Measurements from ENCODE around the gene ZNF761.
"Not testable (repeated sequence)": the region's sequence is repeated elsewhere in the genome, so short reads cannot be mapped to it uniquely, and the experiment has no call there.

Gene ZNF761

GRCh38 chr19:53431399-53432087 lies at the start of gene ZNF761:
Gene ZNF761 (plus strand): TSS chr19:53431984. CDS start chr19:53447269, 15,285 bp downstream.
- DNase-seq: peak; percentile 95

GRCh38 chr19:53388168-53388567 lies 43.6 kb upstream of the ZNF761 start:
- no peak for DNase-seq

GRCh38 chr19:53388904-53389303 lies 42.9 kb upstream of the ZNF761 start:
- DNase-seq: no peak

DNA sequence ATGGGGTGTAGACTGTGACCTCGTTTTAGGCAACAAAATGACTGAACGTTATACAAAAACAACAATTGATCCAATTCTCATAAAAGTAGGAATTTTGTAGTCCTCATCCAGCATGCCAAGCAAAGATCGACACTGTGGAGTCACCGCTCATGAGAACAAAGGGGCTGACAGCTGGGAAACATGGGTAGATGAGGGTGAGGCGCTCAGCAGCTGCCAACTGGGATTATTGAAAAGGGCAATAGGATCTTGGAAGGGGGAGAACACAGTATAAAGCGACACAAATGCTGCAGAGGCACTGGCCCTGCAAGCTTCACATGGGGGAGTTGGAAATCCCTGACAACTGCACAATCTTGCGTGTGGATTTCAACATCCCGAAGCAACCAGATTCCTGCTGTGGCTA lies 42.2 kb upstream of the ZNF761 start:
- DNase-seq: no peak

- DNase-seq: no peak
Measured at GRCh38 chr19:53389978-53390377, 41.8 kb upstream of the ZNF761 start.

DNA sequence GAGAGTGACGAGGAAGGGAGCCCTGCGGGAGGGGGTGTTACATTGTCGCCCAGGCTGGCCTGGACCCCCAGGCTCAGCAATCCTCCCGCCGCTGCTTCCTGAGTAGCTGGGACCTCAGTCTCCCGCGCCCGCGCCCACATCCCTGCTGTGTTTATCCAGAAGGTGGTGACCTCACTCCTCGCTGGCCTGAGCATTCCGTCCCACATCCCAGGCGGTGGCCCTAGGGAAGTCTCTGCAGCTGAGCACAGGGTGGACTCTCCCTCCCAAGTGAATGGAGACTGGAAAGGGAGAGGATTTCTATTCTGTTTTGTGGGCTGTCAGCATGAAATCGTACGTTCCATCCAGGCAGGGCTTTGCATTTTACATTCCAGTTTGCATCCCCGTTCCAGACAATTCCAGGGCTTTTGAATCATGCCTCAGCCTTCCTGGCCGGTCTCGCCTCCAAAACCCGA lies 37.2 kb upstream of the ZNF761 start:
- DNase-seq: no peak

DNA sequence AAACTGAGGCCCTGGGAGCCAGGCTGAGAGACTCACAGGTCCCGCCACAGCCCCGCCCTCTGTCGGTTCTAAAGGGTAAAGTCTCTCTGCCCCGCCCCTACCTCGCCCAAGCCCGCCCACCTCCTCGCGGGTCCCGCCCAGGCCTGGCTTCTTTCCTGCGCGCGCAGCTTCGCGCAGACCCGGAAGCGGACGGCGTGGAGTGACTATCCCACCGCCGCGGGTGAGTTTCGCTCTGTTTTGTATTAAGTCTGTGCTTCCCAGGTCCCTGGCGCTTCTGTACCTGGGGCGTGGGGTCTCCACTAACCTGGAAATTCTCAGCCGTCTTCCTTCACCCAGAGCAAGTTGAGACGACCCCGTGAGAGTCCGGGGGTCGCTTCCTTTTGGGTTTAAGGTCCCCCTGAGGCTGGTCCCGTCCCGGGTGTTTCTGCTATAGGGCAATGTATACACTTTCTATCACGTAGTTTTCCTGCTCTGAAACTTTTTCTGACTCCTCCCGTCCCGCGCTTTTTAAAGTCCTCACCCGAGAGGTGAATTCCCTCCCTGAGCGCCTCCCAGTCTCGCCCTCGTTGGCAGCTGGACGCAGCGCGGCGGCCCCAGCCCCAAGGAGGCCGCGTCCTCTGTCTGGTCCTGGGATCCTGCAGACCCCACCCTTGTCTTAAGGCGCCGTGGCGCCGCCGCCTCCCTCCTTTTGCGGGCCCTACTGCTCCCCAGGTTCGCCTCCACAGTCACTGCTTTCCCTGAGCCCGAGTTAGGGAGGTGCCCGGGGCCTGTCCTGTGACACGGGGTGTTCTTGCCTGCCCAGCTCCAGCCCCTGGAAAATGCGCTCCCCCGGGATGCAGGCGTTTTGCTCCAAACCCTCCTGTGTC lies 36.6 kb upstream of the ZNF761 start, which contains the start of gene ZNF765:
Gene ZNF765 (plus strand): TSS at position 176 of the 866 bp plus-strand sequence. CDS start 2,867 bp downstream, outside the sequence.
- DNase-seq: peak; percentile 70

DNA sequence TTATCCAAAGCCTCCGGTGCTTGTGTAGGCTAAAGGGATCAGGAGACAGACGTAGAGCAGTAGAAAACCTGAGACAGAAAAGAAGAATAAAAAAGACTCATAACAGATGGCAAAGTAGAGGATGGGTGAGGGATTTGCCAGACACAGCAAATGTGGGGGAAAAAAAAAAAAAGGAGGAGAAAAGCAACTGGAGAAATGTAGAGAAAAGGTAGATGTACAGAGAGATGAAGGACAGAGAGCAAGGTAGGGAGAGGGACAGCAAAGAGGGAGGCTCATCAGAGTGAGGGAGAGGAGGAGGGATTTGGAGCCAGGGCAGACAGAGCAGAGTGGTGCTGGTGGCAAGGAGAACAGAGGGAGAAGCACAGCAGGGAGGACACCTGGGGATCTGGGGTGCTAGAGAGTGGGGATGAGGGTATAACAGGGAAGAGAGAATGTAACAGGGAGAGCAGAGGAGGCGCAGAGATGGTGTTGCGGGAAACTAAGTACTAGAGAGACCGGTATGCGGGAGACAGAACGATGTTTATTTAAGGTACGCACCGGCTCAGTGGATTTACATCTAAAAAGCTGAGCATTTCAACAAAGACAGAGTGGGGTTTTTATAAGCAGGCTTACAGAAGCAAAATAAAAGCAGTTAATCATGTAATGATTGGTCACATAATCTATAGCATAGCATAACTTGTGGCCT lies 35.8 kb upstream of the ZNF761 start:
- not testable (repeated sequence) for DNase-seq

DNA sequence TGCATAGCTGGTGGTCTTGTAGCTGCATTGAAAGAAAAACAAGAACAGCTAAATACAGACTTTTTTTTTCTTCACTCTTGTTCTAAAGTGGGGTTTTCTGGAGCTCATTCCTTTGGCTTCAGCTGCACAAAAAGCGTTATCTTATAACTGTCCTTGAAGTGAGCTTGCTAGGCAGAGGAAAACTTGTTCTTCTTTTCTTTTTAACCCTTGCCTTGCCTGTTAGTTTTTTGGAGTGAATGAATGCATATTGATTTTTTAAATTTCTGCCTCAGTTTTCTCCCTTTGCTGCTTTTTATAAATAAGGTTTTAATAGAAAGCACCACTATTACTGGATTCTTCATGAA lies 35.3 kb upstream of the ZNF761 start:
- no peak for DNase-seq

DNA sequence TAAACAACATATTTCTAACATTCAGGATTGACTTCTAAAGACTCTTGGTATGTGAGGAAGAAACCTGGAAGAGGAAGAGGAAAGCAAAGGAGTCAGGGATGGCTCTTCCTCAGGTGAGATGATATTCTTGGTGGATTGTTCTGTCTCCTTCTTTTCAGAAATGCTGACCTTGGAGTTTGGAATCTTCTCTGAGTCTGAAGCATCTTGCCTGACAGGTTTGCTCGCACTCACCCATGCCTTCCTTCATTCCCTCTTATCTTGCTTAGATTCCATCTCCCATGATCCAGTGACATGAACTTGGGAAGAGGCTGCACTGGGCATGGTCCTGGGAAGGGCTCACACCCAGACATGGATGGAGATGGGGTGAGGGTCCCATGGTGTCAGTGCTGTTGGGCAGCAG lies 33.9 kb upstream of the ZNF761 start:
- DNase-seq: not testable (repeated sequence)

DNA sequence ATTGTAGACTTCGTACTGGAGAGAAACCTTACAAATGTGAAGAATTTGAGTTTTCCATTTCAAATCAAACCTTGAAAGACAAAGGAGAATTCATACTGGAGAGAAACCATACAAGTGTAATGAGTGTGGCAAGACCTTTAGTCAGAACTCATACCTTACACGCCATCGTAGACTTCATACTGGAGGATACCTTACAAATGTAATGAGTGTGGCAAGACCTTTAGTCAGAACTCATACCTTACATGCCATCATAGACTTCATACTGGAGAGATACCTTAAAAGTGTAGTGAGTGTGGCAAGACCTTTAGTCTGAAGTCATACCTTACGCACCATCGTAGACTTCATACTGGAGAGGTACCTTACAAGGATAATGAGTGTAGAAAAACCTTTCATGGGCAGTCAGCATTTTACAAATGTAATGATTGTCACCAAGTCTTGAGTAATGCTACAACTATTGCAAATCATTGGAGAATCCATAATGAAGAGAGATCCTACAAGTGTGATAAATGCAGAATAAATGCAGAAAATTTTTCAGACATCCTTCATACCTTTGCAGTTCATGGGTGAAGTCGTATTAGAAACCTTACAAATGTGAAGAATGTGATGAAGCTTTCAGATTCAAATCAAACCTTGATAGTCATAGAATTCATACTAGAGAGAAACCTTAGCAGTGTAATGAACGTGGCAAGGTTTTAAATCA lies 22.1 kb upstream of the ZNF761 start:
- no peak for DNase-seq

DNA sequence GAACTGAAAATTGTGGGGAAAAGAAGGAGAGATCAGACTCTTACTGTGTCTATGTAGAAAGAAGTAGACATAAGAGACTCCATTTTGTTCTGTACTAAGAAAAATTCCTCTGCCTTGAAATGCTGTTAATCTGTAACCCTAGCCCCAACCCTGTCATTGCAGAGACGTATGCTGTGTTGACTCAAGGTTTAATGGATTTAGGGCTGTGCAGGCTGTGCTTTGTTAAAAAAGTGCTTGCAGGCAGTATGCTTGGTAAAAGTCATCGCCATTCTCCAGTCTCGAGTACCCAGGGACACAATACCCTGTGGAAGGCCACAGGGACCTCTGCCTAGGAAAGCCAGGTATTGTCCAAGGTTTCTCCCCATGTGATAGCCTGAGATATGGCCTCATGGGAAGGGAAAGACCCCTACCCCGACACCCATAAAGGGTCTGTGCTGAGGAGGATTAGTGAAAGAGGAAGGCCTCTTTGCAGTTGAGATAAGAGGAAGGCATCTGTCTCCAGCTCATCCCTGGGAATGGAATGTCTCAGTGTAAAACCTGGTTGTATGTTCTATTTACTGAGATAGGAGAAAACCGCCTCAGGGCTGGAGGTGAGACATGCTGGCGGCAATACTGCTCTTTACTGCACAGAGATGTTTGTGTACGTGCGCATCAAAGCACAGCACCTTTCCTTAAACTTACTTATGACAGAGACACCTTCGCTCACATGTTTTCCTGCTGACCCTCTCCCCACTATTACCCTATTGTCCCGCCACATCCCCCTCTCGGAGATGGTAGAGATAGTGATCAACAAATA lies 11.1 kb upstream of the ZNF761 start:
- peak; percentile 28 for DNase-seq

- DNase-seq: no peak
Measured at GRCh38 chr19:53422551-53422950, 9.2 kb upstream of the ZNF761 start.

DNA sequence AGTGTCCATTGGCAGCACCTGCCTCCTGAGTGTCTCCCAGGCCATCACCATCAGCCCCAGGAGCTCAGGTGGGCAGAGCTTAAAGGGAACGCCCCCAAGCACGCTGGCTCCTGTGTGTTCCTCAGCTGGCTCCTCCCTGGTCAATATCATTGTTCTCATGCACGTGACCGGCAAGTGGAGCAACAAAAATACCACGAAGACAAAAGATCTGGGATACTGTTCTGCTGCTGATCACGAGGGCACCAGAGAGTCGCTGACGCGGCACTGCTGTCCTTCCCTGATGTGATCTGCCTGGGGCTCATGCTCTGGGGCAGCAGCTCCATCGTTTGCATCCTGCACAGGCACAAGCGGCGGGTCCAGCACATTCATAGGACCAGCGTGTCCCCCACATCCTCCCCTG lies 8.7 kb upstream of the ZNF761 start:
- peak; percentile 16 for DNase-seq

DNA sequence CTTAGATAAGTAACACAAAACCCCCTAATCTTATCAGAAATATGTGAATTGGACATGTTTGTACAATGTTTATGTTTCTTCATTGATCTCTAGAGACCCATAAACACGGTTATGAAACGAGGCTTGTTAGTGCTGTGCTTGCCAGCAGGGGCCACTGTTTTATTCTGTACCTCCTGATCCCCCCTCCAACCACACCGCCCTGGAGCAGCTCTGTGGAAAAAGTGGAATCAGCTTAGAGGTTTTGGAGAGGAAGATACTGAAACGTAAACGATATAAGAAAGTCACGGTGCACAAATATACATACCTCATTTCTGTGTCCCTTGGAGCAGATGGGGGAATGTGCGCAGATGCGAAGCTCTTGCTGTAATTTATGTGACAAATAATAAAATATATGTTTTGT lies 8.1 kb upstream of the ZNF761 start:
- peak; percentile 2 for DNase-seq

DNA sequence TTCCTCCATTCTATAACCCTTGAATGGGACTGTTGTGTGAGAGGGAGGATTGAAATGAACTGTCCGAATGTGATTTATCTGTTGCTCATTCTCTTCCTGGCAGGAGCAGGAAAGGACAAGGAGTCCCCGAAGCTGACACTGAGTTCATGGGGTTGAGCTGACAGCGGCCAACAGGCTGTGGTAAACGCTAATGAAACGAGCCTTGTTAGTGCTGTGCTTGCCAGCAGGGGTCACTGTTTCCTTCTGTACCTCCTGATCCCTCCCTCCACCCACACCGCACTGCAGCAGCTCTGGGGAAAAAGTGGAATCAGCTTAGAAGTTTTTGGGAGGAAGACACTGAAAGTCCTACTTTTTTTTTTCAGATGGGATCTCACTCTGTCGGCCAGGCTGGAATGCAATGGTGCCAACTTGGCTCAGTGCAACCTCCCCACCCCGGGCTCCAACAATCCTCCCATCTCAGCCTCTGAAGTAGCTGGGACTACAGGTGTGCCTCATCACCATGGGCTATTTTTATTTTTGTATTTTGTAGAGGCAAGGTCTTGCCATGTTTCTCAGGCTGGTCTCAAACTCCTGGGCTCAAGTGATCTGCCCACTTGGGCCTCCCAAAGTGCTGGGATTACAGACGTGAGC lies 6.7 kb upstream of the ZNF761 start:
- DNase-seq: peak; percentile 39

DNA sequence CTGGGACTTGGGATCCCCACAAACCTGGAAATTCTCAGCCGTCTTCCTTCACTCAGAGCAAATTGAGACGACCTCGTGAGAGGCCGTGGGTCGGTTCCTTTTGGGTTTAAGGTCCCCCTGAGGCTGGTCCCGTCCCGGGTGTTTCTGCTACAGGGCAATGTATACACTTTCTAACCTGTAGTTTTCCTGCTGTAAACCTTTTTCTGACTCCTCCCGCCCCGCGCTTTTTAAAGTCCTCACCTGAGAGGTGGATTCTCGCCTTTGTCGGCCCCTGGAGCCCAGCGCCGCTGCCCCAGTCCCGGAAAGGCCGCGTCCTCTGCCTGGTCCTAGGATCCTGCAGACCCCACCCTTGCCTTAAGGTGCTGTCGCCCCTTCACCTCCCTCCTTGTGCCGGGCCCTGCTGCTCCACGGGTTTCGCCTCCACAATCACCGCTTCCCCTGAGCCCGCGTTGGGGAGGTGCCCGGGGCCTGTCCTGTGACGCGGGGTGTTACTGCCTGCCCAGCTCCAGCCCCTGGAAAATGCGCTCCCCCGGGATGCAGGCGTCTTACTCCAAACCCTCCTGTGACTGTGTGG lies 391 bp downstream of the ZNF761 start:
- no peak for DNase-seq

DNA sequence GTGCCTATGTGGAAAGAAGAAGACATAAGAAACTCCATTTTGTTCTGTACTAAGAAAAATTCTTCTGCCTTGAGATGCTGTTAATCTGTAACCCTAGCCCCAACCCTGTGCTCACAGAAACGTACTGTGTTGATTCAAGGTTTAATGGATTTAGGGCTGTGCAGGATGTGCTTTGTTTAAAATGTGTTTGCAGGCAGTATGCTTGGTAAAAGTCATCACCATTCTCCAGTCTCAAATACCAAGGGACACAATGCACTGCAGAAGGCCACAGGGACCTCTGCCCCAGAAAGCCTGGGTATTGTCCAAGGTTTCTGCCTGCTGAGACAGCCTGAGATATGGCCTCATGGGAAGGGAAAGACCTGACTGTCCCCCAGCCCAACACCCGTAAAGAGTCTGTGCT lies 12.0 kb downstream of the ZNF761 start:
- DNase-seq: not testable (repeated sequence)

- DNase-seq: not testable (repeated sequence)
Measured at GRCh38 chr19:53447196-53447595, 15.4 kb downstream of the ZNF761 start.

- DNase-seq: no peak
Measured at GRCh38 chr19:53455828-53456227, 24.0 kb downstream of the ZNF761 start.

DNA sequence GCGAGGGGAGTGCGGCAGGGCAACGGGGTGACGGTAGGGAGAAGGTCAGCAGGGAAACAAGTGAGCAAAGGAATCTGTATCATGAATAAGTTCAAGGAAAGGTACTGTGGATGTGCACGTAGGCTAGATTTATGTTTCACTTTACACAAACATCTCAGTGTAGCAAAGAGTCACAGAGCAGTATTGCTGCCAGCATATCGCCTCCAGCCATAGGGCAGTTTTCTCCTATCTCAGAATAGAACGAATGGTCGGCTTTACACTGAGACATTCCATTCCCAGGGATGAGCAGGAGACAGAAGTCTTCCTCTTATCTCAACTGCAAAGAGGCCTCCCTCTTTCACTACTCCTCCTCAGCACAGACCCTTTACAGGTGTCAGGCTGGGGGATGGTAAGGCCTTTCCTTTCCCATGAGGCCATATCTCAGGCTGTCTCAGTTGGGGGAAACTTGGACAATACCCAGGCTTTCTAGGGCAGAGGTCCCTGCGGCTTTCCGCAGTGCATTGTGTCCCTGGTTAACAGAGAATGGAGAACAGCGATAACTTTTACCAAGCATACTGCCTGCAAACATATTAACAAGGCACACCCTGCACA lies 28.4 kb downstream of the ZNF761 start:
- not testable (repeated sequence) for DNase-seq

All from DMS153 (cell line).